ENCODE data around the gene FOXRED2. TPM values are rescaled to one million over a fixed set of nuclear protein-coding genes. Genes with fewer than 3 reads are reported as not detected.

Gene FOXRED2
- total RNA-seq, 2 experiments from 2014 or later, result 22.6 to 48.3 TPM

DNA sequence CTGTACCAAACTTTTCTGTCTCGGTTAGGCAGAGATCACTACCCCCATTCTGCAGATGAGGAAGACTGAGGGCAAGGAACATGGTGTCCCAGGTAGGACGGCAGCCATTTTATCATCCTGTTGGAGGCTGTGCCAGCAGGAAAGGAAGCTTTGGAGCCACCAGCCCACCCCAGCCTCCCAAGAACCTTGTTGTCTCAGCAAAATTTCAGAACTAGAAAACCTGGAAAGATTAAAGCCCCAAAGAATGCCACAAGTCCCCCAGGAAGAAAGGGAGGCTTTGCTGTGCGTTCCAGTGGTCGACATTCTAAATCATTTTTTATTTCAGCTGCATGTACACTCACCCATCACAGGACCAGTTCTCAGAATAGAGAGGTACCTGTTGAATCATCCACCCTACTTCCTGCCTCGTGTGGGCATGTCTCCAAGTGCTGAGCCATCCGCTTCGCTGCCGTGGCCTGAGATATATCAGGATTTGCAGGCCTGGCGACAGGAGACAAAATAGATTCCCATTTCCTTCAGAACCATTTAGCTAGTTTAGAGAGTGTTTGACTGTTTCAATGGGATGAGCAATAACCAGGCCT is 35.1 kb upstream of the FOXRED2 start:
- Histone ChIP-seq H3K27ac (ENCODE audit: low read depth, low read length, poor library complexity, severe bottlenecking) (no peak overlapping the region), H3K9me2 (ENCODE audit: insufficient read depth, low read length) (no peaks in the 10 kb centered on the region), H2AFZ (ENCODE audit: low read length) (no peak overlapping the region), H4K20me1 (ENCODE audit: insufficient read depth, low read length) (no peaks in the 10 kb centered on the region), H3K4me2 (ENCODE audit: low read length) (no peak overlapping the region), H3K79me2 (ENCODE audit: insufficient read depth, low read depth, low read length) (no peaks in the 10 kb centered on the region), H3K9me3 (ENCODE audit: low read length) (no peaks in the 10 kb centered on the region), H3K4me1 (ENCODE audit: insufficient read depth, low read length, poor library complexity, severe bottlenecking) (peaks cover 3% of the 10 kb centered on the region), H3K4me3 (ENCODE audit: low read depth, low read length, poor library complexity, severe bottlenecking) (no peak overlapping the region), H3K36me3 (ENCODE audit: insufficient read depth, low read length) (no peaks in the 10 kb centered on the region)
- CTCF ChIA-PET (ENCODE audit: unreplicated experiment), result no interaction called here
- no peak for DNase-seq (ENCODE audit: low spot score)
- POLR2A ChIA-PET, result no interaction called here
- TF ChIP-seq CTCF (conservative IDR thresholded peaks at IDR 0.05; ENCODE audit: low read length) (no peak), EZH2phosphoT487 (IDR thresholded peaks at IDR 0.05; ENCODE audit: borderline replicate concordance, low read depth, low read length) (no peak)
- intact Hi-C loops (cut with micrococcal nuclease; ENCODE audit: unreplicated experiment), result loop anchor here (10.0 kb wide), 1 partner anchor 83 kb away; no protein-coding TSS in a partner anchor
- no TSS peak for BruUV-seq (replicated peaks)

DNA sequence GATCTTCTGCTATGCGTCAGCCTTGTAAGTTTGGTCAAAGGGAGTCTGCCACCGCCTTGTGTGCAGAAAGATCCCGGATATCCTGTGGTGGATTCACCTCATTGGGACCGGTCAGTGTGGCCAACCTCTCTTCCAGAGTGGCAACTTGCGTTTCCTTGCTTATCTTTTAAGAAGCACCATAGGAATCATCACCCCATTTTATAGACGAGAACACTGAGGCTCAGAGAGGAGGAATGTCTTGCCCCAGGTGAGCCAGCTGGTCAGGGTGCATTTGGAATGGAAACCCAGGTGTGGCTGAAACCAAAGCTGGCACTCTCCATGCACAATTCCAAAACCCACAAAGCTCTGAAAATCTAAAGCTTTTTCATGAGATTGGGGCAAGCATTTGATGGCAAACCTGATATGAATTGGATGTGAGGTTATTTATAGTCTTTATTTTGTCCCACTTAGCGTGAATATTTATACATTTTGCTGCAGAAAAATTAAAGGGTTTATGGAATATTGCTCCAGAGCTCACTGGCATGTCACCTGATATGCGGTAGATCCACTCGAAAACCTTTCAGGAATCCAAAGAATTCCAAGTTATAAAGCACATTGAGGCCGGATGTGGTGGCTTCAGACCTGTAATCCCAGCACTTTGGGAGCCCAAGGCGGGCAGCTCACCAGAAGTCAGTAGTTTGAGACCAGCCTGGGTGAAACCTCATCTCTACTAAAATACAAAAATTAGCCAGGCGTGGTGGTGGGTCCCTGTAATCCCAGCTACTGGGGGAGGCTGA is 34.2 kb upstream of the FOXRED2 start:
- ChIA-PET CTCF (ENCODE audit: unreplicated experiment) (no interaction called here), POLR2A (no interaction called here)
- Histone ChIP-seq H3K27ac (ENCODE audit: low read depth, low read length, poor library complexity, severe bottlenecking) (no peak overlapping the region), H2AFZ (ENCODE audit: low read length) (no peak overlapping the region), H3K9me3 (ENCODE audit: low read length) (no peaks in the 10 kb centered on the region), H3K4me1 (ENCODE audit: insufficient read depth, low read length, poor library complexity, severe bottlenecking) (peaks cover under 1% of the 10 kb centered on the region), H3K4me3 (ENCODE audit: low read depth, low read length, poor library complexity, severe bottlenecking) (no peak overlapping the region), H3K4me2 (ENCODE audit: low read length) (no peak overlapping the region), H3K9me2 (ENCODE audit: insufficient read depth, low read length) (no peaks in the 10 kb centered on the region), H3K79me2 (ENCODE audit: insufficient read depth, low read depth, low read length) (no peaks in the 10 kb centered on the region), H3K36me3 (ENCODE audit: insufficient read depth, low read length) (no peaks in the 10 kb centered on the region), H4K20me1 (ENCODE audit: insufficient read depth, low read length) (no peaks in the 10 kb centered on the region)
- DNase-seq (ENCODE audit: low spot score), result no peak
- BruUV-seq (replicated peaks), result no TSS peak
- intact Hi-C loops (cut with micrococcal nuclease; ENCODE audit: unreplicated experiment), result loop anchor here (10.0 kb wide), 1 partner anchor 84 kb away; no protein-coding TSS in a partner anchor
- TF ChIP-seq CTCF (conservative IDR thresholded peaks at IDR 0.05; ENCODE audit: low read length), result no peak
- no peak for TF ChIP-seq EZH2phosphoT487 (IDR thresholded peaks at IDR 0.05; ENCODE audit: borderline replicate concordance, low read depth, low read length)

DNA sequence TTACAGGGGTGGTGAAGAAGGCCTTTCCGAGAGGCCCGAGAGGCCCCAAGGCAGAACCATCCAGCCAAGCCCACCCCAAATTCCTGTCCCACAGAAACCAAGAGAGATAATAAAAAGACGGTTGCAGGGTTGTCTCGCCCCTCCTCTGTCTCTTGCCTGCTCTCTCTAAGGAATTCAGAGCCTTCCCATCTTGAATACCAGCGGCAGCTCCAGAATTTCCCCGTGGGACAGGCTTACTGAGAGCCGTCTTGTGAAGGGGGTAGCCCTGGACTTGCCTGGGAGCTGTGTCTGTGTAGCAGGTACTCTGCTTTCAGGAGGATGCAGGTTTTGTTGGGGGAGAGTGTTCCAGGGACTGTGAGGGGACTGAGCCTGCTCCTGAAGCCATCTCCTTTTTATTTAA is 31.7 kb upstream of the FOXRED2 start:
- Histone ChIP-seq H3K27ac (ENCODE audit: low read depth, low read length, poor library complexity, severe bottlenecking) (no peak overlapping the region), H3K36me3 (ENCODE audit: insufficient read depth, low read length) (no peaks in the 10 kb centered on the region), H3K9me3 (ENCODE audit: low read length) (peaks cover 6% of the 10 kb centered on the region), H3K4me1 (ENCODE audit: insufficient read depth, low read length, poor library complexity, severe bottlenecking) (no peaks in the 10 kb centered on the region), H4K20me1 (ENCODE audit: insufficient read depth, low read length) (no peaks in the 10 kb centered on the region), H2AFZ (ENCODE audit: low read length) (no peak overlapping the region), H3K9me2 (ENCODE audit: insufficient read depth, low read length) (no peaks in the 10 kb centered on the region), H3K4me3 (ENCODE audit: low read depth, low read length, poor library complexity, severe bottlenecking) (no peak overlapping the region), H3K79me2 (ENCODE audit: insufficient read depth, low read depth, low read length) (no peaks in the 10 kb centered on the region), H3K4me2 (ENCODE audit: low read length) (no peak overlapping the region)
- BruUV-seq (replicated peaks), result no TSS peak
- TF ChIP-seq CTCF (conservative IDR thresholded peaks at IDR 0.05; ENCODE audit: low read length) (no peak), EZH2phosphoT487 (IDR thresholded peaks at IDR 0.05; ENCODE audit: borderline replicate concordance, low read depth, low read length) (no peak)
- CTCF ChIA-PET (ENCODE audit: unreplicated experiment), result no interaction called here
- intact Hi-C loops (cut with micrococcal nuclease; ENCODE audit: unreplicated experiment), result no loop called here
- no peak for DNase-seq (ENCODE audit: low spot score)
- POLR2A ChIA-PET, result no interaction called here

Data from OCI-LY7 (cell line).